T-helper 9 cell (primary cell): Measurements from ENCODE around the gene CLDN7.

Experiments used
- DNase-seq: peaks from one replicate; pipeline ENCODE4 v3.0.0-alpha.2; 2020

The CLDN7 gene

GRCh38 chr17:7235693-7236665 lies 26.3 kb downstream of the CLDN7 start:
- no peak for DNase-seq

GRCh38 chr17:7234083-7234951 lies 28.0 kb downstream of the CLDN7 start, which contains the start of gene DVL2:
DVL2 (minus strand) TSS chr17:7234517; CDS start chr17:7234262, 255 bp downstream.
- DNase-seq: peak; percentile 92

DNA sequence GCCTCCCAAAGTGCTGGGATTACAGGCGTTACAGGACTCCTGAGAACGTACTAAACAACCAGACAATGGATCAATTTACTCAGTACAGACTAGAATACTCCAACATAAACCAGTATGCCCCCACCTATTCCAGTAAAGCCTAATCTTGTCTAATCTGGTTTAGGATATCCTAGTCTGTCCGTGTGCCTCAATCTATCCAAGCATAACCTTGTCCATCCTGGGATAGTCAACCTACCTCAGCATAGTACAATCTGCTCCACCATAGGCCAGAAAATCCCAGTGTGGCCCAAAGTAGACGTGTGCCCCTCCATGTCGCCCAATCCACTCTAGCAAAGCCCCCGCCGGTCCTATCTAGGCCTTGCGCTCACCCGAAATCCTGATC lies 28.6 kb downstream of the CLDN7 start:
- no peak for DNase-seq

DNA sequence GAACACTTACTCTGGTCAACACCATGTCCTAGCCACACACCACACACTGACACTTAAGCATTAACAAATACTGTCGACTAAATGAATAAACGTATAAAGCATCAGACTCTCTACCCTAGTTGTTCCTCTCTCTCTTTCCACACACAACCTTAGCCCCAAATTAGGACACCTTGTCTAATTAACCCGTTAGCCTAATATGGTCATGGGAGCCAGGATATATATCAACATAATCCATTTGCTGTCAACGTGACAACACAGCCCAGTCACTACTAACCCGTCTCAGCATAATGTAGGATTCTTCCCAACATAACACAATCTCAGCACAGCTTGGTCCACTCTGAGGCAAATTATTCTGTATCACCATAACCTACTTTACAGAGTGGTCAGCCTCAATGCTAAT lies 30.2 kb downstream of the CLDN7 start:
- no peak for DNase-seq

GRCh38 chr17:7229504-7229903 lies 32.8 kb downstream of the CLDN7 start:
- no peak for DNase-seq

- no peak for DNase-seq
Measured at GRCh38 chr17:7228920-7229319, 33.4 kb downstream of the CLDN7 start.

DNA sequence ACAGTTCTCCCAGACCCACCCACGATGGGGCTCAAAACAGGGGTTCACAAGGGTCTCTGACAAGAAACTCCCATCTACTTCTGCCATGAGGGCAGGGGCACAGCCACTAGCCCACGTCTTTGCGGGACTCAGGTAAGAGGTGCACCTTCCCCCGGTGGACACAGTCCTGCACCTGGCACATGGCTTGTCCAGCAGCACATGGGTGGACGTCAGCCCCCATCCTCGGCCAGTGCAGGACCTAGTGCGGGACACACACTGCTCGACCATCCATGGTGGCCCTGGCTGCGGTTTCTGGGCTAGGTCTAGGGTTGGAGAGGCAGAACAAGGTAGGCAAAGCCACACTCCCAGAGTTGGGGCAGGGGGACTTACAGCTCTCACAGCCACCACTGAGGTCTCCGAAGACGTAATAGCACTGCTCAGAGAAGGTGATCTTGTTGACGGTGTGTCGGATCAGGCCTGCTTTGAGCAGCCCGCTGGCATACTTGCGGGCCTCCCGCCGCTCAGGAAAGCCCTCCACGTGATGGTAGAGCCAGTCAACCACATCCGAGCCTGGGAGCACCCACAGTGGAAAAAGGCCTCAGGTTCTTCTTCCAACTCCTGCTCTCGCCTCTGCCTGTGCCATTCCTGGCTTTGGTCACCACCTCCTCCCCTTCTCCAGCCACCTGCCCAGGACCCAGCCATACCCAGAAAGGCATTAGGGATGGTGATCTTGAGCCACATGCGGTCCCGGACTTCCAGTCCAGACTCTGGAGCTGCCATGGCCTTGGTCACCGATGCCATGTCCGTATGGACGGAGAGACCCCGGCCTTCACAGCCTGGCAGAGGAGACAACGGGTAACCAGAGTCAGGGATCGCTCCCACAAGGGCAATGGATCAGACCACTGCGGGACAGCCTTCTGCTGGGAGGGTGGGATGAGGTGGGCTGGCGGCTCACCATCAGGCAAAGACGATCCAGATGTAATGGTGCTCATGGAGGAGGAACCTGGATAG lies 35.3 kb downstream of the CLDN7 start:
- DNase-seq: no peak

GRCh38 chr17:7225711-7226331 lies 36.5 kb downstream of the CLDN7 start:
- no peak for DNase-seq

- DNase-seq: no peak
Measured at GRCh38 chr17:7224661-7225111, 37.6 kb downstream of the CLDN7 start.

GRCh38 chr17:7224110-7224509 lies 38.2 kb downstream of the CLDN7 start:
- DNase-seq: no peak

DNA sequence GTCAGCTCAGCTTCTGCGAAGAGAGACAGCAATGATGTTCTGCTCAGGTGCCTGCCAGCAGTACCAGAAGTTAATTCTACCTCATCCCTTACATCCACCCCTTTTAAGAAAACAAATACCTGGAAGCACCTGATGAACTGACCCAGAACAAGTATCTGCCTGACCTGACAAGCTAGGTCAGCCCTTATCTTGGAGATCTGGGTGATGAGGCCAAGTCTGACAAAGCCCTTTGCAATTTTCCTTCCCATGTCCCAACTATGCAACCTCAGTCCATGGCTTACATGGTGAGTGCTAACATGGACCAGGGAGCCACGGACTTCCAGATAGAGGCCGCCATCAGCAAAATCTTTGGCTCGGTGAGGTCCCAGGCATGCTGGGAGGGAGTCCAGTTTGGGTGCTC lies 38.9 kb downstream of the CLDN7 start:
- DNase-seq: no peak

DNA sequence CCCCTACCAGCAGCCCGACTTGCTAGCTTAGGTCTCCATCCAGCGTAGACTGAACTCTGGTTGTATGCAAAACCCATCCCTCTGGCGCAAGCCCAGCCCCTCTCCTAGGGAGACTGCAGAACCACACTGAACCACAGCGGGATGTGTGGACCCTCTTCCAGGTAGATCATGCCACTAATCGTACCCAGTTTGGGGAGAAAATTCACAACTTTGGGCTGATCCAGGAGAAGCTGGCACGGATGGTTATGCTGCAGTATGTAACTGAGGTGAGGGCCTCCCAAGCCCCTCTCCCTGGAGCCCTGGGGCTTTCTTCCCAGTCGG lies 39.3 kb downstream of the CLDN7 start:
- DNase-seq: no peak

GRCh38 chr17:7222093-7222971 lies 39.9 kb downstream of the CLDN7 start:
- DNase-seq: no peak

DNA sequence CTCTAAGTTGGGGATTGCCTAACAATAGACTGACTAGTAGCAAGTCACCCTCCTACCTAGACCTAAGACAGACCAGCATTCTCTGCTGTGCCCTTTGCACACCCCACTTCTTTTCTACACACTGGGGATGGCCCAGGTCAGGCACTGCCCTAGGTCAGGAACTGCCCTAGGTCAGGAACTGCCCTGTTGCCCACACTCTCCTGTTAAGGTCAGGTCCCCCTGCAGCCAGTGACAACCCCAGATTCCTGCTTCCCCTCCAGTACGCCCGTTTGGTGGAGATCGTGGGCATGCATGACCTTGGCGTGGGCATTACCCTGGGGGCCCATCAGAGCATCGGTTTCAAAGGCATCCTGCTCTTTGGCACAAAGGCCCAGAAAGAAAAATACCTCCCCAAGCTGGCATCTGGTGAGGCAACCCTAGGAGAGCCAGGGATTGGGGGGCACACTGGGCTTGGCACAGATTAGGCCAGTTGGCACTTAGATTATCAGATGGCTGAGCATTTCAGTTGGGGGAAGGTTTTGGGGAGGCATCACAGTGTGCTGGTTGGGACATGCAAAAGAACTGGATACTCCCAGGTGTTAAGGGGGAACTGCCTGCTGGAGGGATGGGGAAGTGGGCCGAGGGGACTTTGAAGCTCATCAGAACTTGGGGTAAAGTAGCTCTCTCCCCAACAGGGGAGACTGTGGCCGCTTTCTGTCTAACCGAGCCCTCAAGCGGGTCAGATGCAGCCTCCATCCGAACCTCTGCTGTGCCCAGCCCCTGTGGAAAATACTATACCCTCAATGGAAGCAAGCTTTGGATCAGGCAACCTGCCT lies 40.8 kb downstream of the CLDN7 start:
- DNase-seq: no peak

DNA sequence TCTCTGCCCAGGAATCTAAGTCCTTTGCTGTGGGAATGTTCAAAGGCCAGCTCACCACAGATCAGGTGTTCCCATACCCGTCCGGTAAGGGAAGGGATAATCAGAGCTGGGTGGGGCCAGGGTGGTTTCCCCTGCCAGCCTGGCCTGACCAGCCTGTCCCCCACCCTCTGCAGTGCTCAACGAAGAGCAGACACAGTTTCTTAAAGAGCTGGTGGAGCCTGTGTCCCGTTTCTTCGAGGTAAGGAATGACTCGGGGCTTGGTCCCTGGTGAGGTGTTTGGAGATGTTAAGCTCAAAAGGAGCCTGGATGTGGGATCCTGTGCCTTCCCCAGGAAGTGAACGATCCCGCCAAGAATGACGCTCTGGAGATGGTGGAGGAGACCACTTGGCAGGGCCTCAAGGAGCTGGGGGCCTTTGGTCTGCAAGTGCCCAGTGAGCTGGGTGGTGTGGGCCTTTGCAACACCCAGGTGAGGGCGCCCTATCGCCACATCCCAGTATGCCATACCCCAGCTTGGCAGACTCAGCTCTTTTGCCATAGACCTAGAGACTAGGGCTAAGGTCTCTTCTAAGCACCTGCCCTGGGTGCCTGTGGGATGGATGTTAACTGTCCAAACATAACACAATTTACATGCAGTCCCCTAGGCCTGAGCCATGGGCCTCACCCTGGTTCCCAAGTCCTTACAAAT lies 41.5 kb downstream of the CLDN7 start:
- peak; percentile 40 for DNase-seq

GRCh38 chr17:7219812-7220592 lies 42.3 kb downstream of the CLDN7 start, which contains the start of the genes ACADVL and DLG4:
ACADVL (plus strand) TSS chr17:7219938; CDS start chr17:7219985, 47 bp downstream.
DLG4 (minus strand) TSS chr17:7219836.
- DNase-seq: peak; percentile 70

- DNase-seq: no peak
Measured at GRCh38 chr17:7219229-7219811, 43.0 kb downstream of the CLDN7 start.

DNA sequence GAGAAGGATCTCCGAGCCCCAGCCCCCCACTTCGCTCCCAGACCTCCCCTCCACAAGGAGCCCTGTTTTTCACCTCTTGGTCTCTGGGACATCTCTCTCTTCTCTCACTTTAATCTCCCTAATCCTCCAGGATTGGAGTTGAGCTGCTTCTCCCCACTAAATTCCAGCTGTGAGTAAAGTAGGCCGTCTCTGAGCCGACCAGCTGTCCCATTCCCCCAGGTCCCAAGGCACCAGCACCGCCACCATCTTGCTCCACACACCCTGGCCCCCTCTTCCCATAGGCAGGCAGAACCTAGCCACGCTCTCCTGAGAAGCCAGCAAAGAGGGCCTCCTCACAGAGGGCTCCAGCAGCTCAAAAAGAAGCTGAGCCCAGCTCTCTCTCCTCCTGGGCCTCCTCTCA lies 43.5 kb downstream of the CLDN7 start:
- DNase-seq: no peak
